Measurements from ENCODE around the gene SLC9B1. TPM values are rescaled to one million over a fixed set of nuclear protein-coding genes. Genes with fewer than 3 reads are reported as not detected.
A peak's percentile ranks its signal among the peaks of the same experiment; 100 is the strongest.

The SLC9B1 gene
- total RNA-seq (2014; rRNA removed; shearing (Covaris generic)): not detected in 2 replicates
- 0.45 and 0.93 TPM in 2 replicates for polyA plus RNA-seq (2015; cell fraction: cytosol; rRNA removed)
- 0.23 and 0.51 TPM in 2 replicates for polyA plus RNA-seq (2015; cell fraction: nucleus; rRNA removed)

- peak; percentile 98 for DNase-seq (ENCODE audit: low read depth)
These were observed at the start of gene SLC9B1 for GRCh38 chr4:103019308-103020124. SLC9B1 (minus strand) TSS chr4:103019705; CDS start chr4:102991711, 27,994 bp downstream.

DNA sequence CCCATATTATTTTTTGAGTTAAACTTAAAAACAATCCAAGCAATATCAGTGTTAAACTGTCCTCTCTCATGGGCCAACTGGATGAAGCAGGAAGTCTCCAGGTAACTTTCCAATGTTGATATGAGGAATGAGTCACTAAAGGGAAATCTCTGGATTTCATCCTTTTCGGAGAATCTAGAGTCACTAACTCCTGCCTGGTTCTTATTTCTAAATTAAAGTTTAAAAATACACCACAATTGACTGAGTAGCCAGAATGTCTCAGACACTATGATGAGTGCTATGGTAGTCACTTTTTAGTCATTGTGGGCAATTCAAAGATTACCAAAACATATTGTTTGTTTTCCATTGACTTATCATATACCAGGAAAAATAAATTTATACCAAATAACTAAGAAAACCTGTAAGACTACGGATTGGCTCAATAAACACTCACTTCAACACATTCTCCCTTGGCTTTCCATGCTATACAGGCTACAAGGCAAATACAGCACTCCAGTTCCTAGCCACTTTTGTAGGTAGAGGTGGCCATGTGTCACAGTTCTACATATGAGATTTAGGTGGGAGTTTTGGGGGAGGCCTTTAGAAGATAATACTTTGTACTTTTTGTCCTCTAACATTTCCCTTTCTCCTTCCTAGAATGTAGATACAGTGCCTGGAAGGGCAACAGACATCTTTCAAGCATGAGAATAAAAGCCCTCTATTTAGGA lies 48.5 kb upstream of the SLC9B1 start:
- DNase-seq (ENCODE audit: low read depth): peak; percentile 44

- DNase-seq (ENCODE audit: low read depth): no peak
These were observed 41.1 kb upstream of the SLC9B1 start for GRCh38 chr4:103060453-103061148.

- no peak for DNase-seq (ENCODE audit: low read depth)
These were observed 34.5 kb upstream of the SLC9B1 start for GRCh38 chr4:103054030-103054429.

- no peak for DNase-seq (ENCODE audit: low read depth)
These were observed 33.3 kb upstream of the SLC9B1 start for GRCh38 chr4:103052779-103053178.

DNA sequence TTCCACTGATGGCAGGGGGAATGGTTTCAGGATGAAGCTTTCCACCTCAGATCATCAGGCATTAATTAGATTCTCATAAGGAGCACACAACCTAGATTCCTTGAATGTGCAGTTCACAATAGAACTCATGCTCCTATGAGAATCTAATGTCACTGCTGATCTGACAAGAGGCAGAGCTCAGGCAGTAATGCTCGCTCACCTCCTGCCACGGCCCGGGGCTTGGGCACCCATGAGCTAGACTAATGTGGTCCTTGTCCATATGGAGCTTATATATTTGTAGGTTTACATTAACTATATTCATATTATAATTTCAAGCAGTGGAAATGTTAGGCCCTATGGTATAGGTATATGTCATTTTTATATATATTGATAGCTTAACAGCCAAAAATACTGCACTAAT lies 32.6 kb upstream of the SLC9B1 start:
- no peak for DNase-seq (ENCODE audit: low read depth)

DNA sequence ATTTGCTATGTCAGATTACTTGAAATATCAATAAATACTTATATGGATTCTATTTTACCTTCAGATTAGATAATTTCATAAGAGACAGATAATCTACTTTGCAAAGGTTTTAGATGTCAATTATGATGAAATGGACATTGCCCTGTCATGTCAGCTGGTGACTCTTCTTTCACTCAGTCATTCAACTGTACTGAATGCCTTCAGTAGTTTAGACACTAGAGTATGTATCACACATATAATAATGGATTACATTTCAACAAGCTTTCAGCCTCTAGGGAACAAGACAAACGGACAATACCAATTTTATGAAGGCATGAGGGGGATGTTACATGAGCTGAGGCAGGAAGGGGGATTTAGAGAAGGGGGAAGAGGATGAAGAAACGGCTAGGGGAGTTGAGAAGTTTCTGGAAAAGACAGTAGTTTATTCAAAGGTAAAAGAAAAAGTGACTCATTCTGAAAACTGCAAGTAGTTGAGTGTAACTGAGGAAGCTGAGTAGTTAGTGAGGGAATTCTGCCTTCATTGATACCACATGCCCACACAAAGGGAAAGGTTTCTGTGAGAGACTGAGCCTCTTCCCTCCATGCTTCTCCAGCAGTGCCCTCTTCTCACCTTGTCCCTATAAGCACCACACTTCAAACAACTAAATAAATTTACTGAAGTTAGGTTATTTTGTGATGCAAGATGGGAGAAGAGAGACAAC lies 31.4 kb upstream of the SLC9B1 start:
- peak; percentile 35 for DNase-seq (ENCODE audit: low read depth)

GRCh38 chr4:103046416-103047290 lies 27.1 kb upstream of the SLC9B1 start:
- peak; percentile 26 for DNase-seq (ENCODE audit: low read depth)

GRCh38 chr4:103044183-103044582 lies 24.7 kb upstream of the SLC9B1 start:
- no peak for DNase-seq (ENCODE audit: low read depth)

DNA sequence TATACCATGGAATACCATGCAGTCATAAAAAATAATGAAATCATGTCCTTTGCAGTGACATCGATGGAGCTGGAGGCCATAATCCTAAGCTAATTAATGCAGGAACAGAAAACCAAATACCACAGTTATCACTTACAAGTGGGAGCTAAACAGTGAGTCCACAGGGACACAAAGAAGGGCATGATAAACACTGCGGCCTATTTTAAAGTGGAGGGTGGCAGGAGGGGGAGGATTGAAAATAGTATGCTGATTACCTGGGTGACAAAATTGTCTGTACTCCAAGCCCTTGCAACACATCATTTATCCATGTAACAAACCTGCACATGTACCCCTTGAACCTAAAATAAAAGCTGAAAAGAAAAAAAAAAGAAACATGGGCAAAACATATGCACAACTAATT lies 16.7 kb upstream of the SLC9B1 start:
- no peak for DNase-seq (ENCODE audit: low read depth)

GRCh38 chr4:103032574-103032973 lies 13.1 kb upstream of the SLC9B1 start:
- peak; percentile 39 for DNase-seq (ENCODE audit: low read depth)

GRCh38 chr4:103030791-103031190 lies 11.3 kb upstream of the SLC9B1 start:
- no peak for DNase-seq (ENCODE audit: low read depth)

GRCh38 chr4:103029300-103029699 lies 9.8 kb upstream of the SLC9B1 start:
- DNase-seq (ENCODE audit: low read depth): no peak

- DNase-seq (ENCODE audit: low read depth): no peak
These were observed 7.4 kb upstream of the SLC9B1 start for GRCh38 chr4:103026868-103027267.

GRCh38 chr4:103024996-103025395 lies 5.5 kb upstream of the SLC9B1 start:
- DNase-seq (ENCODE audit: low read depth): no peak

- no peak for DNase-seq (ENCODE audit: low read depth)
These were observed 1.6 kb upstream of the SLC9B1 start for GRCh38 chr4:103021120-103021519.

DNA sequence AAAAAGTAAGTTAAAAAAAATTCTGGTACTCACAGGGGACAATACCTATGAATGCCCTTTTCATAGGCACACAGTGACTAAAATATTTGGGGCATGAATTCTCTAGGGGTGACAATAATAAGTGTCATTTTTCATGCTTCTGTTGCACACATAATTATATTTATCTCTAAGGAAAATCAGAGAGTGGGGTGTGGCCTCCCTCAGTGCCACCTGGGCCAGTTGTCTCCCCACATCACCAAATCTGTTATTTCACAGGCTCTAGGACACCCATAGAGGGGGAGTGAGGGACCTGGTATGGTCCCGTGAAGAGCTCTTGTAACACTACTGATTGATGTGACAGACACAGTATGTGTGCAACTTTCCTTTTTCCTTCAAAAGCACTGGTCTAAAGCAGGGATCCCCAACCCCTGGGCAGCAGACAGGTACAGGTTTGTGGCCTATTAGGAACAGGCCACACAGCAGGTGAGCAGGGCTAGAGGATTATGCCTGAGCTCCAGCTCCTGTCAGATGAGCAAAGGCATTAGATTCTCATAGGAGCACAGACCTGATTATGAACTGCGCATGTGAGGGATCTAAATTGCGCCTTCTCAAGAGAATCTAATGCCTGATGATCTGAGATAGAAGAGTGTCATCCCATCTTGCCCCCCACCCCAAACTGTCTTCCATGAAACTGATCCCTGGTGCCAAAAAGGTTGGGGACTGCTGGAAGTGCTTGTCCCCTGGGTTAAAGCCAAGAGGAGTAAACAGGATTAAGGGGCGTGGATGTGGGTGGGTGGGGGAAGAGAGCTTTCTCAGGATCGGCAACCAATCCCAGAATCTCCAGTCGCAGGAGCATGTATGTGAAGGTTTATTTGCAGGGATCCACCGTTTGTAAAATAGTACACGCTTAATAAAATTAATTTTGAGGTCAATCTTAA lies 856 bp downstream of the SLC9B1 start:
- no peak for DNase-seq (ENCODE audit: low read depth)

DNA sequence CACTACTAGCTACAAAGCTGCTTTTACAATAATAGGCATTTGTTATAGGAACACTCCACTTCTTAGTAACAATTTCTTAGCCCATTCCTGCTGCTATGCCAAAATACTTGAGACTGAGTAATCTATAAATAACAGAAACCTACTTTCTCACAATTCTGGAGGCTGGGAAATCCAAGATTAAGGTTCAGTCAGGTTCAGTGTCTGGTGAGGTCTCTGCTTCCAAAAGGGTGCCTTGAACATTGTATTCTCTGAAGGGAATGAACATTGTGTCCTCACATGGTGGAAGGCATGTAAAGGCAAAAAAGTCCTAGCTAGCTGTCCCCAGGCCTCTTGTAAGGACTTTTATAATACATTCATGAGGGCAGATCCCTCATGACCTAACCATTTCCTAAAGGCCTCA lies 7.0 kb downstream of the SLC9B1 start:
- no peak for DNase-seq (ENCODE audit: low read depth)

DNA sequence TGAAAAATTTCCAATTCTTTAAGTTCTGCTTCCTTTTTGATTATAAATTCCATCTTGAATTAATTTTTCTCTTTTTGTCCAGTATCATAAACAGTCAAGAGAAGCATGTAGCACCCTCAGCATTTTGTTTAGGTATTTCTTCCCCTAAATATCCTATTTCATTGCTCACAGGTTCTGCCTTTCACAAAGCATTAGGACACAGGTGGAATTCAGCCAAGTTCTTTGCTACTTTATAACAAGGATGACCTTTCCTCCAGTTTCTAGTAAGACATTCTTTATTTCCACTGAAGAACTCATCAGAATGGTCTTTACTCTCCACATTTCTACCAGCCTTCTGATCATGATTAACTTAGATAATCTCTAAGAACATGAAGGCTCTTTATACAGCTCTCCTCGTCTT lies 7.4 kb downstream of the SLC9B1 start:
- no peak for DNase-seq (ENCODE audit: low read depth)
